ENCODE data around the gene SERPINB6.
"Not testable (repeated sequence)": the region's sequence is repeated elsewhere in the genome, so short reads cannot be mapped to it uniquely, and the experiment has no call there.

Gene SERPINB6

GRCh38 chr6:3009930-3010329 is 38.6 kb upstream of the SERPINB6 start:
- no peak overlapping the region for H3K4me3 ChIP-seq (ENCODE audit: low read length)
- no peak overlapping the region for H3K4me2 ChIP-seq (ENCODE audit: low read length)
- H3K9me3 ChIP-seq (replicated peaks; ENCODE audit: low read length) = no peaks in the 10 kb centered on the region
- H3K9ac ChIP-seq (ENCODE audit: low read depth, low read length) = no peak overlapping the region
- no peaks in the 10 kb centered on the region for H3K27me3 ChIP-seq (ENCODE audit: control insufficient read depth, insufficient read depth, low read length)
- peaks cover 28% of the 10 kb centered on the region for H3K36me3 ChIP-seq (ENCODE audit: insufficient read depth, low read length)
- H3K4me1 ChIP-seq (ENCODE audit: control insufficient read depth, insufficient read depth, low read length) = peaks cover 7% of the 10 kb centered on the region

DNA sequence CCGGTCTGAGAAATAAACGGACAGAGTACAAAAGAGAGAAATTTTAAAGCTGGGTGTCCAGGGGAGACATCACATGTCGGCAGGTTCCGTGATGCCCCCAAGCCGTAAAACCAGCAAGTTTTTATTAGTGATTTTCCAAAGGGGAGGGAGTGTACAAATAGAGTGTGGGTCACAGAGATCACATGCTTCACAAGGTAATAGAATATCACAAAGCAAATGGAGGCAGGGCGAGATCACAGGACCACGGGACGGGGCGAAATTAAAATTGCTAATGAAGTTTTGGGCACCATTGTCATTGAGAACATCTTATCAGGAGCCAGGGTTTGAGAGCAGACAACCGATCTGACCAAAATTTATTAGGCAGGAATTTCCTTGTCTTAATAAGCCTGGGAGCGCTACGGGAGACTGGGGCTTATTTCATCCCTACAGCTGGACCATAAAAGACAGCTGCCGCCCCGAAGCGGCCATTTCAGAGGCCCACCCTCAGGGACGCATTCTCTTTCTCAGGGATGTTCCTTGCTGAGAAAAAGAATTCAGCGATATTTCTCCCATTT is 37.4 kb upstream of the SERPINB6 start:
- H3K27me3 ChIP-seq (ENCODE audit: control insufficient read depth, insufficient read depth, low read length); H3K4me2 ChIP-seq (ENCODE audit: low read length); H3K4me3 ChIP-seq (ENCODE audit: low read length); H3K9me3 ChIP-seq (replicated peaks; ENCODE audit: low read length); H3K4me1 ChIP-seq (ENCODE audit: control insufficient read depth, insufficient read depth, low read length); H3K9ac ChIP-seq (ENCODE audit: low read depth, low read length): not testable (repeated sequence)
- peaks cover 26% of the 10 kb centered on the region for H3K36me3 ChIP-seq (ENCODE audit: insufficient read depth, low read length)

- peaks cover 26% of the 10 kb centered on the region for H3K36me3 ChIP-seq (ENCODE audit: insufficient read depth, low read length)
Measured at GRCh38 chr6:3007571-3007970, 36.2 kb upstream of the SERPINB6 start.

GRCh38 chr6:3006476-3006875 is 35.1 kb upstream of the SERPINB6 start:
- Histone ChIP-seq H3K9ac (ENCODE audit: low read depth, low read length) (no peak overlapping the region), H3K4me1 (ENCODE audit: control insufficient read depth, insufficient read depth, low read length) (peaks cover 6% of the 10 kb centered on the region), H3K9me3 (replicated peaks; ENCODE audit: low read length) (no peaks in the 10 kb centered on the region), H3K36me3 (ENCODE audit: insufficient read depth, low read length) (peaks cover 18% of the 10 kb centered on the region), H3K4me3 (ENCODE audit: low read length) (no peak overlapping the region), H3K4me2 (ENCODE audit: low read length) (no peak overlapping the region), H3K27me3 (ENCODE audit: control insufficient read depth, insufficient read depth, low read length) (no peaks in the 10 kb centered on the region)

More at GRCh38 chr6:3007571-3007970, 36.2 kb upstream of the SERPINB6 start:
- Histone ChIP-seq H3K4me2 (ENCODE audit: low read length) (no peak overlapping the region), H3K4me3 (ENCODE audit: low read length) (no peak overlapping the region), H3K9ac (ENCODE audit: low read depth, low read length) (no peak overlapping the region), H3K27me3 (ENCODE audit: control insufficient read depth, insufficient read depth, low read length) (no peaks in the 10 kb centered on the region), H3K4me1 (ENCODE audit: control insufficient read depth, insufficient read depth, low read length) (no peaks in the 10 kb centered on the region), H3K9me3 (replicated peaks; ENCODE audit: low read length) (no peaks in the 10 kb centered on the region)

DNA sequence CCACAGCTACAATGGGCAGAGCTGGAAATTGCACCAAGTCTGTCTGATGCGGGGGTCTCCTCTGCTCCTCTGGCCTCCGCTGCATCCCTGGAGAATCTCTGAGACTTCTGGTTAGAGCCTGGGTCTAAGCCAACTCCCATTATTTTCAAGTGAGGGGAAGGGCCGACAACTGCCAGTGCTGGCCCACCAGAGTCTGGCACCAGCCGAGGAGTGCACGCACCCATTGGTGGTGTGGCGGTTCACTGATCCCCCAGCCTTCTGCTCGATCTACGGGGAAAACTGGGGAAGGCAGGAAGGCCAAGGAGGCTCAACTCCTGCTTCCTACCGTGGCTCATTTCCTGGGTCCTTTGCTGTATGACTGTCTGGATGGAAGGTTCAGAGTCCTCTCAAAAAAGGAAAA is 34.5 kb upstream of the SERPINB6 start:
- Histone ChIP-seq H3K27me3 (ENCODE audit: control insufficient read depth, insufficient read depth, low read length) (no peaks in the 10 kb centered on the region), H3K4me1 (ENCODE audit: control insufficient read depth, insufficient read depth, low read length) (peaks cover 8% of the 10 kb centered on the region), H3K9ac (ENCODE audit: low read depth, low read length) (no peak overlapping the region), H3K9me3 (replicated peaks; ENCODE audit: low read length) (no peaks in the 10 kb centered on the region), H3K4me3 (ENCODE audit: low read length) (no peak overlapping the region), H3K36me3 (ENCODE audit: insufficient read depth, low read length) (peaks cover 12% of the 10 kb centered on the region), H3K4me2 (ENCODE audit: low read length) (no peak overlapping the region)

- H3K9me3 ChIP-seq (replicated peaks; ENCODE audit: low read length) = no peaks in the 10 kb centered on the region
- no peak overlapping the region for H3K9ac ChIP-seq (ENCODE audit: low read depth, low read length)
- no peak overlapping the region for H3K4me2 ChIP-seq (ENCODE audit: low read length)
- no peak overlapping the region for H3K4me3 ChIP-seq (ENCODE audit: low read length)
- peaks cover 4% of the 10 kb centered on the region for H3K36me3 ChIP-seq (ENCODE audit: insufficient read depth, low read length)
- H3K27me3 ChIP-seq (ENCODE audit: control insufficient read depth, insufficient read depth, low read length) = no peaks in the 10 kb centered on the region
- H3K4me1 ChIP-seq (ENCODE audit: control insufficient read depth, insufficient read depth, low read length) = peaks cover 8% of the 10 kb centered on the region
Measured at GRCh38 chr6:3005077-3005476, 33.7 kb upstream of the SERPINB6 start.

GRCh38 chr6:3003226-3003625 is 31.9 kb upstream of the SERPINB6 start:
- H3K27me3 ChIP-seq (ENCODE audit: control insufficient read depth, insufficient read depth, low read length); H3K4me2 ChIP-seq (ENCODE audit: low read length); H3K9ac ChIP-seq (ENCODE audit: low read depth, low read length); H3K36me3 ChIP-seq (ENCODE audit: insufficient read depth, low read length); H3K4me3 ChIP-seq (ENCODE audit: low read length); H3K9me3 ChIP-seq (replicated peaks; ENCODE audit: low read length): not testable (repeated sequence)
- peaks cover 16% of the 10 kb centered on the region for H3K4me1 ChIP-seq (ENCODE audit: control insufficient read depth, insufficient read depth, low read length)

DNA sequence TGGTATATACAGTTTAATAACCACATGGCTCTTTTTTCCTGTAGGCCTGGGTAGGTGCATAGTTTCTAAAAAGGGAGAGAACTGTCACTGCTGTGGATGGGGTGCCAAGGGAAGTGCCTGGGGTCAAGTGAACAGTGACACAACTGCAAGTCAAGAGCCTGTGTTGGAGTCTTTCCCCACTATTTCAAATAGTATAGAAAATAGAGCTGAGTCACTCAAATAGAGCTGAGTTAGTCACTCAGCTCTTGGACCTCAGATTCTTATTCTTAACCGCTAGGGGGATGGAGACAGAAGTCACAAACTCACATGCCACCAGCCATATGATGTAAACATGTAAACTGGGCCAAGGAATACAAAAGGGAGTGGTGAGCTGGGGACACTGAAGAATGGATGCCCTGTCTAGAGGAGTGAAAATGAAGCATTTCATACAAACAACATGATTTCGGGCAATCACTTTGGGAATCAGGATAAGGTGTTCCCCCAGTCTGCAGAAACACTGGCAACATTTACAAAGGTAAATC is 30.5 kb upstream of the SERPINB6 start:
- H3K36me3 ChIP-seq (ENCODE audit: insufficient read depth, low read length) = no peaks in the 10 kb centered on the region
- H3K4me1 ChIP-seq (ENCODE audit: control insufficient read depth, insufficient read depth, low read length) = peaks cover 16% of the 10 kb centered on the region
- H3K4me3 ChIP-seq (ENCODE audit: low read length) = no peak overlapping the region
- H3K27me3 ChIP-seq (ENCODE audit: control insufficient read depth, insufficient read depth, low read length) = no peaks in the 10 kb centered on the region
- peak overlapping the region; percentile 10 for H3K4me2 ChIP-seq (ENCODE audit: low read length)
- no peak overlapping the region for H3K9ac ChIP-seq (ENCODE audit: low read depth, low read length)
- no peaks in the 10 kb centered on the region for H3K9me3 ChIP-seq (replicated peaks; ENCODE audit: low read length)

GRCh38 chr6:3001146-3001772 is 29.9 kb upstream of the SERPINB6 start:
- peaks cover 16% of the 10 kb centered on the region for H3K4me1 ChIP-seq (ENCODE audit: control insufficient read depth, insufficient read depth, low read length)
- no peaks in the 10 kb centered on the region for H3K27me3 ChIP-seq (ENCODE audit: control insufficient read depth, insufficient read depth, low read length)
- no peaks in the 10 kb centered on the region for H3K9me3 ChIP-seq (replicated peaks; ENCODE audit: low read length)
- H3K36me3 ChIP-seq (ENCODE audit: insufficient read depth, low read length) = no peaks in the 10 kb centered on the region
- H3K4me2 ChIP-seq (ENCODE audit: low read length) = peak overlapping the region; percentile 10
- no peak overlapping the region for H3K4me3 ChIP-seq (ENCODE audit: low read length)
- no peak overlapping the region for H3K9ac ChIP-seq (ENCODE audit: low read depth, low read length)

DNA sequence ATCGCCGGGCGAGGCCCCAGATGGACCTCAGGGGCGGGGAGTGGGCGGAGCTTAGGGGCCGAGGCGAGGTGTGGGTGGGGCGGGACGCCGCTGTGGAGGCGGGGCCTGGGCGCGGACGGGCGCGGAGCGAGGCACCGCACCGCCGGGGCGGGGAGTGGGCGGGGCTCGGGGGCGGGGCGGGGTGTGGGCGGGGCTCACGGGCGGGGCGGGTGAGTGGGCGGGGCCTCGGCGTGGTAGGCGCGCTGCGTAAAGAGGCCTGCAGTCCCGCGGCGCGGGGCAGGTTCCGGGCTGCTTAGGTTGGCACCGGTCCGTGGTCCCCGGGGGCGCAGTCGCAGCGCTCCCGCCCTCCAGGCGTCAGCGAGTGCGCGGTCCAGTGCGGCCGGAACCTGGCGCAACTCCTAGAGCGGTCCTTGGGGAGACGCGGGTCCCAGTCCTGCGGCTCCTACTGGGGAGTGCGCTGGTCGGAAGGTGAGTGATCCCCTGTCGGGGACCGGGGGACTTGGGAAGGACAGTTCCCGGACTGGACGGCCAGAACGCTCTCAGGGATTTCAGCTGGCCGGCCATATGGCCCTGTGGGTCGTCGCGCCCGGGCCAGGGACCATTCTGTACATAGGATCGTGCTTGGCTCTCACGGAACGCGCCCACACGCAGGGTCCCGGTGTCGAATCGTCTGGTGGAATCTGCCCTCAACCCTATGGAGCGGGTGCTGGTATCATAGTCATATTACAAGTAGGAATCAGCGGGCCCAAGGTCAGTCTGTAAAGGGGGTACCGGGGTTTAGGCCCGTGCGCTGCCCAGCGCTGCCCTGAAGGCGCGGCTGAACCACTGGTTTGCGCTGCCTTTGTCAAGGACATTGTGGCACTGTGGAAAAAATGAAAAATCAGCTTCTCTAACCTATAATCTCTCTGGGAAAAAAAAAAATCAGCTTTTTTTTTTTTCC is 28.5 kb upstream of the SERPINB6 start, which contains the start of gene NQO2:
Gene NQO2 (plus strand): TSS at position 277 of the 940 bp plus-strand sequence. CDS start 6,659 bp downstream, outside the sequence.
- H3K27me3 ChIP-seq (ENCODE audit: control insufficient read depth, insufficient read depth, low read length) = no peaks in the 10 kb centered on the region
- peaks cover 16% of the 10 kb centered on the region for H3K4me1 ChIP-seq (ENCODE audit: control insufficient read depth, insufficient read depth, low read length)

GRCh38 chr6:2998998-2999617 is 27.7 kb upstream of the SERPINB6 start:
- Histone ChIP-seq H3K36me3 (ENCODE audit: insufficient read depth, low read length) (no peaks in the 10 kb centered on the region), H3K4me1 (ENCODE audit: control insufficient read depth, insufficient read depth, low read length) (peaks cover 16% of the 10 kb centered on the region), H3K27me3 (ENCODE audit: control insufficient read depth, insufficient read depth, low read length) (no peaks in the 10 kb centered on the region), H3K9ac (ENCODE audit: low read depth, low read length) (peak overlapping the region; percentile 59), H3K4me2 (ENCODE audit: low read length) (peak overlapping the region; percentile 84), H3K4me3 (ENCODE audit: low read length) (peak overlapping the region; percentile 69), H3K9me3 (replicated peaks; ENCODE audit: low read length) (no peaks in the 10 kb centered on the region)

More for the DNA sequence above, 28.5 kb upstream of the SERPINB6 start, which contains the start of gene NQO2:
- Histone ChIP-seq H3K9ac (ENCODE audit: low read depth, low read length) (peak within 1 kb of the TSS; percentile 84), H3K36me3 (ENCODE audit: insufficient read depth, low read length) (no peaks in the 10 kb centered on the region), H3K4me3 (ENCODE audit: low read length) (peak within 1 kb of the TSS; percentile 93), H3K4me2 (ENCODE audit: low read length) (peak within 1 kb of the TSS; percentile 98), H3K9me3 (replicated peaks; ENCODE audit: low read length) (no peaks in the 10 kb centered on the region)
